NCI-H2227 (cell line): ENCODE results near the gene MMGT1.
"Not testable (repeated sequence)": the region's sequence is repeated elsewhere in the genome, so short reads cannot be mapped to it uniquely, and the experiment has no call there.

Experiments used
- DNase-seq: peaks from one replicate; lab custom pipeline; 2025; ENCODE audit not compliant: unreplicated experiment; lab: John Stamatoyannopoulos, UW

Gene MMGT1

DNA sequence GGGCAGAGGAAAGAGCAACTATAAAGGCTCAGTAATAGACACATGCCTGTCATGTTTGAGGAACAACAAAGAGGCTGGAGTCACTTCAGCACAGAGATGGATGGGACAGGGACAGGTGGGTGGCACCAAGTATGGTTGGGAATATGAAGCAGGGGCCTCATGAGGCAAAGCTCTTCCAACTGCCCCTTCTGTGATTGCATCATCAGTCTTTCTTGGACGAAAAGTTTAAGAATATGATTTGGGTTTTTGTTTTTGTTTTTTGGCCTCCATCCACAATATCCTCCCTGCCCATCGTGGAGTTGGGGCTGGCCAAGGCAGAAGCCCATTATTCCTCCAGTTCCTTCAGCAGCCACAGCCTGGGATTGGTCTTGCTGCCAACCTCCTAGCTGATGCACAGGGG is 45.9 kb downstream of the MMGT1 start:
- DNase-seq = no peak

GRCh38 chrX:135923353-135923752 is 50.4 kb downstream of the MMGT1 start:
- no peak for DNase-seq

DNA sequence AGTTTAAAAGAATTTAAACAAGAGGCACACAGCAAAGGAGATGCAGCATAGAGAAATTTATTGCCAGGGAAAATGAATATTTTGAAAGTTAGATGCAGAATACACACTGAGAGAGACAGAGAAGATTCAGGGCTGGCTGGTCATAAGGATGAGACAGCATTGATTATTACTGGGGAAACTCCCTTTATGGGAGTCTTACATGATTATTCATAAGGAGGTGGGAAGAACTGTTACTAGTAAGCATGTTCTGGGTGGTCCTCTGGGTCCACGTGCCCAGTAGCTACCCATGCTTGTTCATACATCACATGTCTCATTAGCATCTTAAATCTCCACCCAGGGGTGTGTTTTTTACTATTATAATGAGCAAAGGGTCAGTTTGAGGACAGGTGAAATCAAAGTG is 53.3 kb downstream of the MMGT1 start:
- DNase-seq = not testable (repeated sequence)

DNA sequence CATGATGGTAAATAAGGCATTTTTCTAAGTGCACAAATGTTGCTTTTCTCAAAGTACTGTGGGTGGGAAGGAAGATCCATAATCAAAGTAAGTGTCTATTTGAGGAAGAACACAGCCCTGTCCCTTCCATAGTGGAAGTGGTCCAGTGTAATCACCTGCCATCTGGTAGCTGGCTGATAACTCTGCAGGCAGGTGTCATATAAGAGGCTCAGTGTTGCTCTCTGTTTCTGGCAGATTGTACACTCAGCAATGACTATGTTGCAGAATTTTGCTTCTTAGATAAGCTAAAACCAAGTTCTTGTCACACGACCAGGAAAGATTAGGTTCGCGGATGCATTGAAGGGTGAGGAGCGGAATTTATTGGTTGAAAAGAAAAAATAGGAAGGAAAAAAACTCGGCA is 59.4 kb downstream of the MMGT1 start:
- no peak for DNase-seq
